HEK293 (cell line): ENCODE measurements around the gene MLN.

ENCODE experiments used
- CTCF ChIP-seq: fragments of 450-650 bp; formaldehyde crosslinking; IDR thresholded peaks from 2 replicates; pipeline ENCODE4 v1.5.1; 2016; ENCODE audit warnings: missing biosample characterization, missing genetic modification characterization
- YY1 ChIP-seq: fragments of 450-650 bp; formaldehyde crosslinking; IDR thresholded peaks from 2 replicates; pipeline ENCODE4 v1.5.1; 2018; ENCODE audit warnings: missing biosample characterization, missing genetic modification characterization
- ZBTB44 ChIP-seq: fragments of 450-650 bp; IDR thresholded peaks from 2 replicates; pipeline ENCODE4 v1.5.1; 2018; ENCODE audit warnings: missing biosample characterization, mild to moderate bottlenecking, missing genetic modification characterization
- ZNF140 ChIP-seq: fragments of 450-650 bp; formaldehyde crosslinking; IDR thresholded peaks from 2 replicates; pipeline ENCODE4 v1.5.1; 2016; ENCODE audit warnings: missing biosample characterization, missing genetic modification characterization
- ZNF280D ChIP-seq: fragments of 450-650 bp; formaldehyde crosslinking; IDR thresholded peaks from 2 replicates; pipeline ENCODE4 v1.5.1; 2016; ENCODE audit warnings: missing biosample characterization, missing genetic modification characterization
- ZNF560 ChIP-seq: fragments of 450-650 bp; formaldehyde crosslinking; IDR thresholded peaks from 2 replicates; pipeline ENCODE4 v1.5.1; 2017; ENCODE audit warnings: missing biosample characterization, missing genetic modification characterization, borderline replicate concordance
- ZNF639 ChIP-seq: fragments of 450-650 bp; formaldehyde crosslinking; IDR thresholded peaks from 2 replicates; pipeline ENCODE4 v1.5.1; 2016; ENCODE audit warnings: missing biosample characterization, missing genetic modification characterization

GRCh38 chr6:33801611-33802010 lies 2.2 kb downstream of the MLN start:
- TF ChIP-seq CTCF (tag by site-specific recombination) = no peak
- no peak for TF ChIP-seq ZNF280D (tag by site-specific recombination)
- TF ChIP-seq ZNF140 (tag by site-specific recombination) = no peak
- no peak for TF ChIP-seq ZBTB44 (tag by site-specific recombination)
- TF ChIP-seq ZNF560 (tag by site-specific recombination) = no peak
- no peak for TF ChIP-seq YY1 (tag by site-specific recombination)
- TF ChIP-seq ZNF639 (tag by site-specific recombination) = no peak
